Natural killer cell (primary cell): ENCODE data around the gene STAT5A. TPM values are rescaled to one million over a fixed set of nuclear protein-coding genes. Genes with fewer than 3 reads are reported as not detected.
"Not testable (repeated sequence)": the region's sequence is repeated elsewhere in the genome, so short reads cannot be mapped to it uniquely, and the experiment has no call there.

Experiments used
- ATAC-seq, 3 donors: fragments of 150-1000 bp in 2 of 3; fragments of 200-7000 bp in 1 of 3; cut with Tn5 transposase; 1 replicate in 1 of 3; 2 replicates in 2 of 3; pipeline ENCODE4 v1.10.0; 2021; ENCODE audit warnings: mild to moderate bottlenecking in 2 of 3, moderate library complexity in 2 of 3
- DNase-seq, 2 donors: peaks; one replicate each; pipeline versions ENCODE4 v3.0.0 to v3.0.0-alpha.2; 2013 to 2021; ENCODE audit warnings: mixed read lengths in 1 of 2
- H3K27ac ChIP-seq: one replicate; pipeline ENCODE4 v1.5.1; 2013; ENCODE audit warnings: mild to moderate bottlenecking, low read length
- H3K27me3 ChIP-seq: one replicate; pipeline ENCODE4 v1.6.1; 2013; ENCODE audit warnings: low read length; ENCODE audit not compliant: control insufficient read depth, insufficient read depth
- H3K36me3 ChIP-seq: one replicate; pipeline ENCODE4 v1.6.1; 2013; ENCODE audit warnings: low read length; ENCODE audit not compliant: control insufficient read depth, insufficient read depth
- H3K4me1 ChIP-seq: one replicate; pipeline ENCODE4 v1.6.1; 2013; ENCODE audit warnings: low read length; ENCODE audit not compliant: control insufficient read depth, insufficient read depth
- H3K4me3 ChIP-seq: one replicate; pipeline ENCODE4 v1.5.1; 2013; ENCODE audit warnings: low read length
- H3K9me3 ChIP-seq: one replicate; pipeline ENCODE4 v1.6.1; 2013; ENCODE audit warnings: low read length; ENCODE audit not compliant: control insufficient read depth, insufficient read depth
- H3K27ac Mint-ChIP-seq, 2 donors: one replicate each; pipeline ENCODE4 v1.8.0; 2022; ENCODE audit warnings: mild to moderate bottlenecking in 2 of 2, mixed read lengths in 2 of 2, moderate library complexity in 1 of 2
- H3K27me3 Mint-ChIP-seq, 2 donors: one replicate each; pipeline ENCODE4 v1.8.0; 2022; ENCODE audit warnings: low read depth in 2 of 2, mixed read lengths in 2 of 2
- H3K36me3 Mint-ChIP-seq: one replicate; pipeline ENCODE4 v1.8.0; 2022; ENCODE audit warnings: mixed read lengths
- H3K4me1 Mint-ChIP-seq, 2 donors: one replicate each; pipeline ENCODE4 v1.8.0; 2022; ENCODE audit warnings: mixed read lengths in 2 of 2
- H3K4me3 Mint-ChIP-seq: one replicate; pipeline ENCODE4 v1.8.0; 2022; ENCODE audit warnings: mild to moderate bottlenecking, moderate library complexity, mixed read lengths
- H3K9me3 Mint-ChIP-seq, 2 donors: one replicate each; pipeline ENCODE4 v1.8.0; 2022; ENCODE audit warnings: mixed read lengths in 2 of 2
- WGBS: methylation state at CpG from one replicate; pipeline ENCODE4 v1.1.7; 2013; ENCODE audit warnings: missing lambda C conversion rate; ENCODE audit not compliant: insufficient coverage; 5-methylcytosine and 5-hydroxymethylcytosine counted together
- intact Hi-C: fragments of 100-400 bp; cut with micrococcal nuclease; formaldehyde crosslinking; loops from one replicate; pipeline ENCODE4 v1.14.2; 2022
- total RNA-seq, 4 donors: library from RNA; stranded (reverse); fragments of 120-200 nt in 1 of 4; gene quantifications; one replicate each; pipeline versions ENCODE4 v1.2.3 to v1.2.4, GENCODE V29; 2013 to 2022
- TF ChIP-seq, protein P1 (sequence below): fragments of 200-600 bp; IDR thresholded peaks from one replicate; pipeline ENCODE4 v1.8.0; 2022; ENCODE audit warnings: antibody characterized with exemption

The STAT5A gene
- total RNA-seq, 3 donors from 2014 or later (not counting 1 experiment from before 2014, with no cell fraction given), result 112 to 135 (median 117) TPM

DNA sequence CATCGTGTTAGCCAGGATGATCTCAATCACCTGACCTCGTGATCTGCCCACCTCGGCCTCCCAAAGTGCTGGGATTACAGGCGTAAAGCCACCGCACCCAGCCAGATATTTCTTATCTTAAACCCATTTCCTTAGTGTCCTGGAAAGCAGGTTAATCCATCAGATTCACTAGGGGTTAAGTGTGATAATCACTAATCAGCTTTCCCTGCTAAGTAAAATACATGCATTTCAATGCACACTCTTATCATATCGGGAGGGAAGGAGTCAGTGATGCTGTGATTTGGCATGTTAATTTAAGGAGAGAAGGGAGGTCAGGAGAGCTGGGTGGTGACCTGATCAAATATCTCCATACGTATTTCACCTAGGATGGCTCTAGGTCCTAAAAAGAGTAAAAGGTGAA, 70.8 kb downstream of the STAT5A start:
- no peaks in the 10 kb centered on the region for H3K27me3 ChIP-seq
- Mint-ChIP-seq H3K36me3 (no peaks in the 10 kb centered on the region), H3K4me3 (peak overlapping the region; percentile 31), H3K4me1 (peaks cover 50 to 56% of the 10 kb centered on the region in 2 donors), H3K27ac (peak overlapping the region; percentile 61 to 78), H3K27me3 (no peaks in the 10 kb centered on the region), H3K9me3 (no peaks in the 10 kb centered on the region)
- peaks cover 33% of the 10 kb centered on the region for H3K4me1 ChIP-seq
- DNase-seq (no peak), ATAC-seq (no peak)
- no peak overlapping the region for H3K27ac ChIP-seq
- H3K9me3 ChIP-seq, result no peaks in the 10 kb centered on the region
- H3K36me3 ChIP-seq, result no peaks in the 10 kb centered on the region
- intact Hi-C loops, result no loop called here
- 98% methylated on average over 6 of the region's 7 CpGs for WGBS
- TF ChIP-seq, protein P1, sequence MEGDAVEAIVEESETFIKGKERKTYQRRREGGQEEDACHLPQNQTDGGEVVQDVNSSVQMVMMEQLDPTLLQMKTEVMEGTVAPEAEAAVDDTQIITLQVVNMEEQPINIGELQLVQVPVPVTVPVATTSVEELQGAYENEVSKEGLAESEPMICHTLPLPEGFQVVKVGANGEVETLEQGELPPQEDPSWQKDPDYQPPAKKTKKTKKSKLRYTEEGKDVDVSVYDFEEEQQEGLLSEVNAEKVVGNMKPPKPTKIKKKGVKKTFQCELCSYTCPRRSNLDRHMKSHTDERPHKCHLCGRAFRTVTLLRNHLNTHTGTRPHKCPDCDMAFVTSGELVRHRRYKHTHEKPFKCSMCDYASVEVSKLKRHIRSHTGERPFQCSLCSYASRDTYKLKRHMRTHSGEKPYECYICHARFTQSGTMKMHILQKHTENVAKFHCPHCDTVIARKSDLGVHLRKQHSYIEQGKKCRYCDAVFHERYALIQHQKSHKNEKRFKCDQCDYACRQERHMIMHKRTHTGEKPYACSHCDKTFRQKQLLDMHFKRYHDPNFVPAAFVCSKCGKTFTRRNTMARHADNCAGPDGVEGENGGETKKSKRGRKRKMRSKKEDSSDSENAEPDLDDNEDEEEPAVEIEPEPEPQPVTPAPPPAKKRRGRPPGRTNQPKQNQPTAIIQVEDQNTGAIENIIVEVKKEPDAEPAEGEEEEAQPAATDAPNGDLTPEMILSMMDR, result no peak
- H3K4me3 ChIP-seq, result no peak overlapping the region

DNA sequence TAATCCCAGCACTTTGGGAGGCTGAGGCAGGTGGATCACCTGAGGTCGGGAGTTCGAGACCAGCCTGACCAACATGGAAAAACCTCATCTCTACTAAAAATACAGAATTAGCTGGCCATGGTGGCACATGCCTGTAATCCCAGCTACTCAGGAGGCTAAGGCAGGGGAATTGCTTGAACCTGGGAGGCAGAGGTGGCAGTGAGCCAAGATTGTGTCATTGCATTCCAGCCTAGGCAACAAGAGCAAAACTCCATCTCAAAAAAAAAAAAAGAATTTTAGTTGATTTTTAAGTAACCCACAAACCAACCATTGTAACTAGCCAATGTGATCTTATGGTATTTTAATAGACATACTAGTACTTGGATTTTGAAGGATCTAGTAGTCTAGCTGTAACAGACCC, 72.1 kb downstream of the STAT5A start:
- DNase-seq, H3K36me3 Mint-ChIP-seq, H3K27me3 ChIP-seq, intact Hi-C loops, H3K27me3 Mint-ChIP-seq, H3K27ac ChIP-seq, H3K4me3 ChIP-seq, H3K9me3 ChIP-seq, ATAC-seq, H3K36me3 ChIP-seq, H3K9me3 Mint-ChIP-seq: not testable (repeated sequence)
- peaks cover 37% of the 10 kb centered on the region for H3K4me1 ChIP-seq
- peaks cover 58 to 63% of the 10 kb centered on the region in 2 donors for H3K4me1 Mint-ChIP-seq
- peak overlapping the region; percentile 22 for H3K4me3 Mint-ChIP-seq
- peak overlapping the region; percentile 66 to 79 for H3K27ac Mint-ChIP-seq
- WGBS, result no CpG with 5 or more reads among the region's 2 CpGs

Other genes with a start within 250 kb of the STAT5A start
- gene C17orf113, start 237.9 kb upstream of the STAT5A start, total RNA-seq, result under 1 TPM; 0.25 to 0.28 (median 0.26) TPM
- under 1 TPM in 1 of 3 donors, not detected in 2; 0.28 TPM for gene ZNF385C, start 190.0 kb upstream of the STAT5A start, total RNA-seq
- 10 to 100 TPM; 22.0 to 29.0 (median 24.5) TPM for gene DHX58, start 175.8 kb upstream of the STAT5A start, total RNA-seq
- 10 to 100 TPM; 29.6 to 32.8 (median 29.9) TPM for gene KAT2A, start 167.1 kb upstream of the STAT5A start, total RNA-seq
- not detected for gene HSPB9, start 165.7 kb upstream of the STAT5A start, total RNA-seq
- gene RAB5C, start 133.5 kb upstream of the STAT5A start, total RNA-seq, result 100 to 1,000 TPM; 137 to 151 (median 148) TPM
- gene KCNH4, start 107.4 kb upstream of the STAT5A start, total RNA-seq, result under 1 TPM; 0.12 to 0.27 (median 0.20) TPM
- not detected for gene HCRT, start 103.0 kb upstream of the STAT5A start, total RNA-seq
- 10 to 100 TPM; 19.5 to 24.6 (median 22.8) TPM for gene GHDC, start 94.0 kb upstream of the STAT5A start, total RNA-seq
- 100 to 1,000 TPM in 2 of 3 donors, 10 to 100 TPM in 1; 79.9 to 112 (median 103) TPM for gene STAT5B, start 12.1 kb upstream of the STAT5A start, total RNA-seq
- gene STAT3, start 99.9 kb downstream of the STAT5A start, total RNA-seq, result 100 to 1,000 TPM; 190 to 246 (median 206) TPM
- gene CAVIN1, start 134.8 kb downstream of the STAT5A start, total RNA-seq, result under 1 TPM in 2 of 3 donors, not detected in 1; 0.11 to 0.20 TPM
- gene ATP6V0A1, start 170.4 kb downstream of the STAT5A start, total RNA-seq, result 10 to 100 TPM in 1 of 3 donors, 1 to 10 TPM in 2; 4.8 to 33.5 (median 7.5) TPM
- 10 to 100 TPM; 34.8 to 44.3 (median 36.4) TPM for gene NAGLU, start 247.7 kb downstream of the STAT5A start, total RNA-seq